Thoracic aorta (tissue), 2 donors: ENCODE data around the gene SPNS3. TPM values are rescaled to one million over a fixed set of nuclear protein-coding genes. Genes with fewer than 3 reads are reported as not detected.
A peak's percentile ranks its signal among the peaks of the same experiment; 100 is the strongest.

Experiments used
- ATAC-seq: fragments of 150-250 bp; one replicate; pipeline ENCODE4 v1.8.0; 2017; ENCODE audit warnings: low read depth; ENCODE audit not compliant: insufficient number of reproducible peaks, low FRiP score
- DNase-seq: peaks from one replicate; pipeline ENCODE4 v3.0.0-alpha.2; 2020; ENCODE audit warnings: low spot score
- H3K27ac ChIP-seq, 2 donors: fragments of 200-600 bp; sonication (generic); 1 replicate in 1 of 2; 2 replicates in 1 of 2; pipeline ENCODE4 v1.5.1; 2016; ENCODE audit warnings: mild to moderate bottlenecking in 2 of 2, moderate library complexity in 2 of 2
- H3K27me3 ChIP-seq: fragments of 200-600 bp; sonication (generic); replicated peaks from 2 replicates; pipeline ENCODE4 v1.6.0; 2016; ENCODE audit warnings: mild to moderate bottlenecking; ENCODE audit not compliant: insufficient read depth
- H3K36me3 ChIP-seq: fragments of 200-600 bp; sonication (generic); one replicate; pipeline ENCODE4 v1.5.1; 2016
- H3K4me1 ChIP-seq, 2 donors: fragments of 200-600 bp; sonication (generic); 1 replicate in 1 of 2; 2 replicates in 1 of 2; pipeline versions ENCODE4 v1.5.1 to v1.6.0; 2016; ENCODE audit warnings: low read depth in 2 of 2, mild to moderate bottlenecking in 1 of 2; ENCODE audit not compliant: control insufficient read depth in 1 of 2
- H3K4me3 ChIP-seq: fragments of 200-600 bp; sonication (generic); 2 replicates; pipeline ENCODE4 v1.5.1; 2016; ENCODE audit warnings: mild to moderate bottlenecking
- H3K9me3 ChIP-seq: fragments of 200-600 bp; sonication (generic); 2 replicates; pipeline ENCODE4 v1.5.1; 2016
- total RNA-seq, 2 donors: library from RNA; depleted of rRNA; stranded (reverse); fragments of >200 nt; gene quantifications; one replicate each; pipeline versions ENCODE4 v1.1.0 to v1.2.3, GENCODE V29; 2016
- TF ChIP-seq, protein P1 (sequence below): fragments of 200-600 bp; sonication (generic); IDR thresholded peaks from one replicate; pipeline ENCODE4 v1.5.1; 2019; ENCODE audit warnings: antibody characterized with exemption

The SPNS3 gene
- total RNA-seq, 2 donors from 2014 or later, result 1.9 TPM; not detected in 1

DNA sequence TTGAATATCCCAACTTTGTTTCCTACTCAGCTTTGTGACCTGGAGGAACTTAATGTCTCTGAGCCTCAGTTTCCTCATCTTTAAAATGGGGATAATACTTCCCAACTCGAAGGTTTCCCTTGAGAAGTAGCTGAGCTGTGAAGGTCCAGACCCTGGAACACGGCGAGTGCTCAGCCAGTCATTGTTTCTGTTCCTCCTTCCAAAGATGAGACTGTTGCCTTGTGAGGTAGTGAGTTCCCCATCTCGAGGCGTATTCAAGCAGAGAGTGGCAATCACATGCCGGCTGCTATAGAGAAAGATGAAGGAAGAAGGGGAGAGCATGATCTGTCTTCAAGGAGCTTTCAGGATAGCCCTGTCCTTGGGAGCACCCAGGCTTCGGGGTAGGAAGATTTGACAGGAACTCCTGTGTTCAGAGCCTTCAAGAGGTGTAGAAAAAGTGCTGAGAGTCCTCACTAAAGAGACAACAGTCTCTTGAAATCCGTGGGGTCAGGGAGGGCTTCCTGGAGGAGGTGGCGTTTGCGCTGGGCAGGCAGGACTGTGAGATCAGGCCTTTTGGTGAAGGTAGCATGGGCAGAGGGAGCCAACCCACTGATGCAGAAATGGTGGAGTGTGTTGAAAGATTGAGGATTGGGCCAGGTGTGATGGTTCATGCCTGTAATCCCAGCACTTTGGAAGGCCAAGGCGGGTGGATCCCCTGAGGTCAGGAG is 92.1 kb downstream of the SPNS3 start:
- no peaks in the 10 kb centered on the region for H3K27me3 ChIP-seq
- TF ChIP-seq, protein P1, sequence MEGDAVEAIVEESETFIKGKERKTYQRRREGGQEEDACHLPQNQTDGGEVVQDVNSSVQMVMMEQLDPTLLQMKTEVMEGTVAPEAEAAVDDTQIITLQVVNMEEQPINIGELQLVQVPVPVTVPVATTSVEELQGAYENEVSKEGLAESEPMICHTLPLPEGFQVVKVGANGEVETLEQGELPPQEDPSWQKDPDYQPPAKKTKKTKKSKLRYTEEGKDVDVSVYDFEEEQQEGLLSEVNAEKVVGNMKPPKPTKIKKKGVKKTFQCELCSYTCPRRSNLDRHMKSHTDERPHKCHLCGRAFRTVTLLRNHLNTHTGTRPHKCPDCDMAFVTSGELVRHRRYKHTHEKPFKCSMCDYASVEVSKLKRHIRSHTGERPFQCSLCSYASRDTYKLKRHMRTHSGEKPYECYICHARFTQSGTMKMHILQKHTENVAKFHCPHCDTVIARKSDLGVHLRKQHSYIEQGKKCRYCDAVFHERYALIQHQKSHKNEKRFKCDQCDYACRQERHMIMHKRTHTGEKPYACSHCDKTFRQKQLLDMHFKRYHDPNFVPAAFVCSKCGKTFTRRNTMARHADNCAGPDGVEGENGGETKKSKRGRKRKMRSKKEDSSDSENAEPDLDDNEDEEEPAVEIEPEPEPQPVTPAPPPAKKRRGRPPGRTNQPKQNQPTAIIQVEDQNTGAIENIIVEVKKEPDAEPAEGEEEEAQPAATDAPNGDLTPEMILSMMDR, result no peak
- H3K36me3 ChIP-seq, result no peaks in the 10 kb centered on the region
- no peak overlapping the region for H3K4me3 ChIP-seq
- H3K27ac ChIP-seq, result no peak overlapping the region
- DNase-seq (no peak), ATAC-seq (no peak)
- H3K9me3 ChIP-seq, result no peaks in the 10 kb centered on the region
- H3K4me1 ChIP-seq, result peaks cover 5 to 22% of the 10 kb centered on the region in 2 donors

DNA sequence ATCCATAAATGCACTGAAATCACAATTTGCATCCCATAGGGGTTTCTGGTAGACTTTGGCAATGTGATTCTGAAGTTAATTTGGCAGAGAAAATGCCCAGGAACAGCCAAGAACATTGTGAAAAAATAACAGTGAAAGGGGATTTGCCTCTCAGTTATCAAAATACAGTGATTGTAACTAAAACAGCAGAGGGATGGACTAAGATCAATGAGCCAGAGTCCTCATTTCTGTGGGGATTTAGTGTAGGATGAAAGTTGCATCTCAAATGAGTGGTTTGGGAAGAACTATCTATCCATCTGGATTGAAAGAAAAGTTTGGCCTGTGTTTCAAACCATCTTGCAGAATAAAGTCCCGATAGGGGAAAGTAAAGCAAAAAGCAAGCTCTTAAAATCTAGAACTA is 93.4 kb downstream of the SPNS3 start:
- no peak for DNase-seq
- H3K27ac ChIP-seq, result peak overlapping the region in 1 of 2 donors; percentile 27

DNA sequence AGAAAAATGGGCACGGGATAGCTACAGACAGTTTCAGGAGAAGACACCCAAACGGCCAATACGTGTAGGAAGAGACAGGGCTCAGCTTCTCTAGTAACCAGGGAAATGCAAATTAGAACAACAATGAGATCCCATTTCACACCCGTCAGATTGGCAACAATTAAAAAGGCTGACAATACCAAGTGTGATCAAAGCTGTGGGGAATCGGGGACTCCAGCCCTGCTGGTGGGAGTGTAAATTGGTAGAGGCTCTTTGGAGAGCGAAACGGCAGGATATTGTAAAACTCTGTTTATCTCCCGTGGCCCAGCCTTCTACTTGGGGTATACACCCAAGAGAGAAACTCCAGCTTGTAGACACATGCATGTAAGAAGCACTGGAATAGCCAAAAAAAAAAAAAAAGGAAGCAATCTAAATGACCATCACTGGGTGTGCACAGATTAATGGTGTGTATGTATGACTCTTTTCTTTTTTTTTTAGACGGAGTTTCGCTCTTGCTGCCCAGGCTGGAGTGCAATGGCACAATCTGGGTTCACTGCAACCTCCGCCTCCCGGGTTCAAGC is 93.9 kb downstream of the SPNS3 start:
- Histone ChIP-seq H3K36me3 (no peaks in the 10 kb centered on the region), H3K9me3 (no peaks in the 10 kb centered on the region), H3K27ac (no peak overlapping the region), H3K27me3 (no peaks in the 10 kb centered on the region), H3K4me1 (peaks cover 5 to 16% of the 10 kb centered on the region in 2 donors), H3K4me3 (no peak overlapping the region)
- DNase-seq, result no peak
- TF ChIP-seq, protein P1, result no peak
- ATAC-seq, result no peak

More for the DNA sequence above, 93.4 kb downstream of the SPNS3 start:
- no peak for ATAC-seq
- Histone ChIP-seq H3K27me3 (no peaks in the 10 kb centered on the region), H3K9me3 (no peaks in the 10 kb centered on the region), H3K4me3 (no peak overlapping the region), H3K36me3 (no peaks in the 10 kb centered on the region), H3K4me1 (peaks cover 5 to 16% of the 10 kb centered on the region in 2 donors)
- TF ChIP-seq, protein P1, result no peak

DNA sequence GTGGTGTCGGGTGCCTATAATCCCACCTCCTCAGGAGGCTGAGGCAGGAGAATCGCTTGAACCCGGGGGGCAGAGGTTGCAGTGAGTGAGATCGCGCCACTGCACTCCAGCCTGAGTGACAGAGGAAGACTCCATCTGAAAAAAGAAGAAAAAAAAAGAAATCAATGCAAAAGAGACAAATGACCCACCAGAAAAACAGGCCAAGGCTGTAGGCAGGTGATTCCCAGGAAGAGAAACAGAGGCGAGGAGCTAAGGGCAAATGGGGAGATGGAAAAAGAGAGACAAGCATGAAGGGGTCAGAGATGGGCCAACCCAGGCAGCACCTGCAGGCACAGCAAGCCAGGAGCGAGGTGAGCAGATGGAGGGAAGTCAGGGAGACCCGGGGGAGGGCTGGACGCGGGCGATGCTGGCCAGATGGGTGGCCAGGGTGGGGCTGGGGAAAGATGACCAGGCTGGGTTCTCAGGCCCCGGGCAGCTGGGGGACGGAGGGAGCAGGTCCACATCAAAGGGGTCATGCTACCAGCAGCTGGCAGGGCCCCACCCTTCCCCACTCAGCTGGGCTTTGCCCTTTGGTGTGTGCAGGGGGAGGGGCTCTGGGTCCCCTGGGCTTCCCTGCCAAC is 95.9 kb downstream of the SPNS3 start:
- Histone ChIP-seq H3K27me3 (no peaks in the 10 kb centered on the region), H3K4me3 (no peak overlapping the region), H3K36me3 (no peaks in the 10 kb centered on the region), H3K9me3 (no peaks in the 10 kb centered on the region), H3K4me1 (peaks cover 5 to 16% of the 10 kb centered on the region in 2 donors), H3K27ac (no peak overlapping the region)
- ATAC-seq (no peak), DNase-seq (no peak)
- TF ChIP-seq, protein P1, result no peak
